ENCODE measurements around the gene SURF1. TPM values are rescaled to one million over a fixed set of nuclear protein-coding genes. Genes with fewer than 3 reads are reported as not detected.
"Not testable (repeated sequence)": the region's sequence is repeated elsewhere in the genome, so short reads cannot be mapped to it uniquely, and the experiment has no call there.

SURF1 gene
- 22.9 TPM for total RNA-seq

GRCh38 chr9:133356391-133357091, at the start of gene SURF1, which contains the start of gene SURF2:
Gene SURF1, minus strand, starts transcription at chr9:133356487. Its CDS starts 34 bp downstream, at chr9:133356453.
Gene SURF2, plus strand, starts transcription at chr9:133356550. Its CDS starts 43 bp downstream, at chr9:133356593.
- DNase-seq (ENCODE audit: low read depth in 2 of 3, low spot score in 2 of 3), result peak; percentile 72 to 78 (median 73)

- no peak for DNase-seq (ENCODE audit: low read depth in 2 of 3, low spot score in 2 of 3)
These were observed 49.5 kb upstream of the SURF1 start for GRCh38 chr9:133405508-133406438.

- no peak for DNase-seq (ENCODE audit: low read depth in 2 of 3, low spot score in 2 of 3)
These were observed 48.2 kb upstream of the SURF1 start for GRCh38 chr9:133404454-133405002.

- DNase-seq (ENCODE audit: low read depth in 2 of 3, low spot score in 2 of 3), result peak; percentile 28 to 60 (median 54)
These were observed 47.6 kb upstream of the SURF1 start for GRCh38 chr9:133403766-133404453.

GRCh38 chr9:133402689-133403088, 46.4 kb upstream of the SURF1 start:
- DNase-seq (ENCODE audit: low read depth in 2 of 3, low spot score in 2 of 3), result no peak

- no peak for DNase-seq (ENCODE audit: low read depth in 2 of 3, low spot score in 2 of 3)
These were observed 45.3 kb upstream of the SURF1 start for GRCh38 chr9:133401588-133401987.

GRCh38 chr9:133400292-133400691, 44.0 kb upstream of the SURF1 start:
- DNase-seq (ENCODE audit: low read depth in 2 of 3, low spot score in 2 of 3), result no peak

GRCh38 chr9:133397895-133398294, 41.6 kb upstream of the SURF1 start:
- DNase-seq (ENCODE audit: low read depth in 2 of 3, low spot score in 2 of 3), result no peak

GRCh38 chr9:133397370-133397769, 41.1 kb upstream of the SURF1 start:
- no peak for DNase-seq (ENCODE audit: low read depth in 2 of 3, low spot score in 2 of 3)

GRCh38 chr9:133396952-133397351, 40.7 kb upstream of the SURF1 start:
- DNase-seq (ENCODE audit: low read depth in 2 of 3, low spot score in 2 of 3), result peak in 1 of 3 donors; percentile 20

GRCh38 chr9:133394687-133395271, 38.5 kb upstream of the SURF1 start:
- no peak for DNase-seq (ENCODE audit: low read depth in 2 of 3, low spot score in 2 of 3)

GRCh38 chr9:133393399-133393798, 37.1 kb upstream of the SURF1 start:
- no peak for DNase-seq (ENCODE audit: low read depth in 2 of 3, low spot score in 2 of 3)

GRCh38 chr9:133392308-133392707, 36.0 kb upstream of the SURF1 start:
- DNase-seq (ENCODE audit: low read depth in 2 of 3, low spot score in 2 of 3), result not testable (repeated sequence)

- DNase-seq (ENCODE audit: low read depth in 2 of 3, low spot score in 2 of 3), result not testable (repeated sequence)
These were observed 35.2 kb upstream of the SURF1 start for GRCh38 chr9:133391449-133391848.

GRCh38 chr9:133390713-133391112, 34.4 kb upstream of the SURF1 start:
- no peak for DNase-seq (ENCODE audit: low read depth in 2 of 3, low spot score in 2 of 3)

GRCh38 chr9:133389562-133389961, 33.3 kb upstream of the SURF1 start:
- DNase-seq (ENCODE audit: low read depth in 2 of 3, low spot score in 2 of 3), result no peak

GRCh38 chr9:133389025-133389557, 32.8 kb upstream of the SURF1 start:
- DNase-seq (ENCODE audit: low read depth in 2 of 3, low spot score in 2 of 3), result no peak

- DNase-seq (ENCODE audit: low read depth in 2 of 3, low spot score in 2 of 3), result no peak
These were observed 31.4 kb upstream of the SURF1 start for GRCh38 chr9:133387680-133388079.

GRCh38 chr9:133386338-133386737, 30.1 kb upstream of the SURF1 start:
- no peak for DNase-seq (ENCODE audit: low read depth in 2 of 3, low spot score in 2 of 3)

GRCh38 chr9:133385452-133385851, 29.2 kb upstream of the SURF1 start:
- no peak for DNase-seq (ENCODE audit: low read depth in 2 of 3, low spot score in 2 of 3)
